ENCODE data around the gene RARA.

GRCh38 chr17:40364906-40365305 is 55.9 kb downstream of the RARA start:
- TF ChIP-seq, protein P1, sequence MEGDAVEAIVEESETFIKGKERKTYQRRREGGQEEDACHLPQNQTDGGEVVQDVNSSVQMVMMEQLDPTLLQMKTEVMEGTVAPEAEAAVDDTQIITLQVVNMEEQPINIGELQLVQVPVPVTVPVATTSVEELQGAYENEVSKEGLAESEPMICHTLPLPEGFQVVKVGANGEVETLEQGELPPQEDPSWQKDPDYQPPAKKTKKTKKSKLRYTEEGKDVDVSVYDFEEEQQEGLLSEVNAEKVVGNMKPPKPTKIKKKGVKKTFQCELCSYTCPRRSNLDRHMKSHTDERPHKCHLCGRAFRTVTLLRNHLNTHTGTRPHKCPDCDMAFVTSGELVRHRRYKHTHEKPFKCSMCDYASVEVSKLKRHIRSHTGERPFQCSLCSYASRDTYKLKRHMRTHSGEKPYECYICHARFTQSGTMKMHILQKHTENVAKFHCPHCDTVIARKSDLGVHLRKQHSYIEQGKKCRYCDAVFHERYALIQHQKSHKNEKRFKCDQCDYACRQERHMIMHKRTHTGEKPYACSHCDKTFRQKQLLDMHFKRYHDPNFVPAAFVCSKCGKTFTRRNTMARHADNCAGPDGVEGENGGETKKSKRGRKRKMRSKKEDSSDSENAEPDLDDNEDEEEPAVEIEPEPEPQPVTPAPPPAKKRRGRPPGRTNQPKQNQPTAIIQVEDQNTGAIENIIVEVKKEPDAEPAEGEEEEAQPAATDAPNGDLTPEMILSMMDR (conservative IDR thresholded peaks at IDR 0.05; ENCODE audit: low read depth, low read length): no peak
- no peak for TF ChIP-seq EZH2 (IDR thresholded peaks at IDR 0.05; ENCODE audit: borderline replicate concordance, low read depth, low read length, poor library complexity, severe bottlenecking)

All from A673 (cell line).